H1 (cell line): ENCODE data around the gene ALK. TPM values are rescaled to one million over a fixed set of nuclear protein-coding genes. Genes with fewer than 3 reads are reported as not detected.

Experiments
- CTCF ChIA-PET: fragments of 300-600 bp; sonication (Branson Sonifier 250); formaldehyde crosslinking; loops from one replicate; lab custom pipeline; 2021; ENCODE audit not compliant: partially characterized antibody; lab: Charles Lee
- POLR2A ChIA-PET: fragments of 300-600 bp; sonication (Branson Sonifier 250); formaldehyde crosslinking; loops from one replicate; lab custom pipeline; 2021; ENCODE audit warnings: inconsistent platforms; ENCODE audit not compliant: partially characterized antibody; lab: Charles Lee
- DNase-seq, 2 experiments: peaks; one replicate each; pipeline versions ENCODE4 v3.0.0 to v3.0.0-alpha.2; 2010 to 2022; ENCODE audit warnings: low spot score in 2 of 2, low read depth in 1 of 2, mixed read lengths in 1 of 2
- FAIRE-seq: peaks from 2 replicates; lab custom pipeline; 2011; peaks lifted over from hg19 to GRCh38; lab: Jason Lieb, UNC
- H2AFZ ChIP-seq: 2 replicates; pipeline ENCODE4 v1.8.1; 2012; ENCODE audit warnings: low read length, inconsistent platforms
- H2AK5ac ChIP-seq: 2 replicates; pipeline ENCODE4 v1.6.1; 2013; ENCODE audit warnings: low read depth, low read length
- H2BK120ac ChIP-seq: replicated peaks from 2 replicates; pipeline ENCODE3; 2013; ENCODE audit warnings: low read depth, low read length, inconsistent platforms
- H2BK12ac ChIP-seq: 2 replicates; pipeline ENCODE4 v1.6.1; 2013; ENCODE audit warnings: low read depth, low read length
- H2BK15ac ChIP-seq: 2 replicates; pipeline ENCODE4 v1.6.1; 2013; ENCODE audit warnings: low read length
- H2BK20ac ChIP-seq: 2 replicates; pipeline ENCODE4 v1.6.1; 2013; ENCODE audit warnings: low read length
- H2BK5ac ChIP-seq: 2 replicates; pipeline ENCODE4 v1.6.1; 2013; ENCODE audit warnings: low read depth, low read length
- H3K14ac ChIP-seq: 2 replicates; pipeline ENCODE4 v1.6.1; 2013; ENCODE audit warnings: inconsistent platforms; ENCODE audit not compliant: insufficient read length
- H3K18ac ChIP-seq: 2 replicates; pipeline ENCODE4 v1.6.1; 2013; ENCODE audit warnings: low read length; ENCODE audit errors: extremely low read depth
- H3K23ac ChIP-seq: 2 replicates; pipeline ENCODE4 v1.6.1; 2013; ENCODE audit warnings: inconsistent platforms; ENCODE audit not compliant: insufficient read length
- H3K23me2 ChIP-seq: 2 replicates; pipeline ENCODE4 v1.6.1; 2013; ENCODE audit warnings: low read depth, low read length
- H3K27ac ChIP-seq: 2 replicates; pipeline ENCODE4 v1.6.1; 2011; ENCODE audit warnings: low read depth, low read length, inconsistent platforms
- H3K27me3 ChIP-seq, 4 experiments: replicated peaks in 1 of 4; 1 replicate in 1 of 4; 2 replicates in 3 of 4; pipeline versions ENCODE4 v1.6.1 to v1.8.1; 2011 to 2013; ENCODE audit warnings: low read length in 3 of 4, mild to moderate bottlenecking in 3 of 4, inconsistent platforms in 2 of 4, mixed read lengths in 2 of 4, moderate library complexity in 1 of 4; ENCODE audit not compliant: control insufficient read depth in 3 of 4, insufficient read depth in 3 of 4; ENCODE audit errors: extremely low read depth in 1 of 4
- H3K36me3 ChIP-seq, 4 experiments: 2 replicates each; pipeline versions ENCODE4 v1.6.1 to v1.8.1; 2011 to 2013; ENCODE audit warnings: mild to moderate bottlenecking in 4 of 4, low read length in 3 of 4, moderate library complexity in 2 of 4, control low read depth in 1 of 4, inconsistent platforms in 1 of 4; ENCODE audit not compliant: insufficient read depth in 4 of 4, control insufficient read depth in 2 of 4
- H3K4ac ChIP-seq: replicated peaks from 2 replicates; pipeline ENCODE3; 2013; ENCODE audit warnings: low read length, low read depth, mixed read lengths, inconsistent platforms; ENCODE audit not compliant: insufficient read length
- H3K4me1 ChIP-seq, 4 experiments: replicated peaks in 1 of 4; 1 replicate in 1 of 4; 2 replicates in 3 of 4; pipeline versions ENCODE4 v1.6.1 to v1.8.1; 2011 to 2013; ENCODE audit warnings: low read length in 3 of 4, inconsistent platforms in 2 of 4, mixed read lengths in 1 of 4; ENCODE audit not compliant: insufficient read depth in 4 of 4, control insufficient read depth in 3 of 4
- H3K4me2 ChIP-seq, 2 experiments: 2 replicates each; pipeline versions ENCODE4 v1.6.1 to v1.8.1; 2011 to 2013; ENCODE audit warnings: low read depth in 2 of 2, low read length in 2 of 2, control low read depth in 1 of 2, inconsistent platforms in 1 of 2, mild to moderate bottlenecking in 1 of 2; ENCODE audit not compliant: insufficient read depth in 1 of 2
- H3K4me3 ChIP-seq, 4 experiments: fragments of 200-600, 300-600 bp in 1 of 4; sonication (generic), shearing (Covaris generic), sonication (Bioruptor Twin) in 1 of 4; 2 replicates each; pipeline versions ENCODE4 v1.5.1 to v1.8.1; 2011 to 2016; ENCODE audit warnings: low read length in 4 of 4, low read depth in 3 of 4, control low read depth in 2 of 4, inconsistent platforms in 2 of 4, mild to moderate bottlenecking in 2 of 4, mixed read lengths in 1 of 4, moderate library complexity in 1 of 4; ENCODE audit not compliant: insufficient read depth in 2 of 4; ENCODE audit errors: extremely low read depth in 1 of 4
- H3K56ac ChIP-seq: replicated peaks from 2 replicates; pipeline ENCODE3; 2013; ENCODE audit warnings: low read depth, mild to moderate bottlenecking, mixed read lengths, low read length, inconsistent platforms; ENCODE audit not compliant: insufficient read length
- H3K79me1 ChIP-seq: 2 replicates; pipeline ENCODE4 v1.6.1; 2013; ENCODE audit warnings: low read depth, low read length, control low read depth
- H3K79me2 ChIP-seq, 2 experiments: 2 replicates each; pipeline versions ENCODE4 v1.6.1 to v1.8.1; 2012 to 2013; ENCODE audit warnings: low read length in 2 of 2, mild to moderate bottlenecking in 2 of 2, inconsistent platforms in 1 of 2; ENCODE audit not compliant: insufficient read depth in 2 of 2, control insufficient read depth in 1 of 2
- H3K9ac ChIP-seq, 4 experiments: replicated peaks in 1 of 4; 1 replicate in 1 of 4; 2 replicates in 3 of 4; pipeline versions ENCODE4 v1.6.1 to v1.8.1; 2011 to 2013; ENCODE audit warnings: low read depth in 3 of 4, low read length in 3 of 4, control low read depth in 2 of 4, mild to moderate bottlenecking in 2 of 4, moderate library complexity in 2 of 4, inconsistent platforms in 1 of 4; ENCODE audit errors: extremely low read depth in 1 of 4
- H3K9me3 ChIP-seq, 2 experiments: 2 replicates each; pipeline versions ENCODE4 v1.6.1 to v1.8.1; 2012 to 2013; ENCODE audit warnings: mild to moderate bottlenecking in 2 of 2, moderate library complexity in 2 of 2, control low read depth in 1 of 2, inconsistent platforms in 1 of 2, low read depth in 1 of 2, low read length in 1 of 2, mixed read lengths in 1 of 2; ENCODE audit not compliant: insufficient read depth in 2 of 2
- H4K20me1 ChIP-seq, 2 experiments: replicated peaks in 1 of 2; 2 replicates each; pipeline versions ENCODE3 to v1.8.1; 2011 to 2013; ENCODE audit warnings: inconsistent platforms in 2 of 2, low read length in 2 of 2, mild to moderate bottlenecking in 1 of 2; ENCODE audit not compliant: insufficient read depth in 2 of 2, control insufficient read depth in 1 of 2
- H4K5ac ChIP-seq: 2 replicates; pipeline ENCODE4 v1.6.1; 2013; ENCODE audit warnings: low read length, low read depth, mixed read lengths, inconsistent platforms; ENCODE audit not compliant: insufficient read length
- H4K8ac ChIP-seq: 2 replicates; pipeline ENCODE4 v1.8.0; 2013; ENCODE audit warnings: mild to moderate bottlenecking, moderate library complexity, low read length, inconsistent platforms; ENCODE audit not compliant: insufficient read depth; ENCODE audit errors: extremely low read depth
- H4K91ac ChIP-seq: replicated peaks from 2 replicates; pipeline ENCODE3; 2013; ENCODE audit warnings: low read length, mixed read lengths, inconsistent platforms; ENCODE audit not compliant: insufficient read length
- ASH2L ChIP-seq: fragments of 200-600, 300-600 bp; sonication (generic); IDR thresholded peaks from one replicate; pipeline ENCODE4 v1.7.1; 2017; ENCODE audit warnings: low read length
- ATF2 ChIP-seq: IDR thresholded peaks from 2 replicates; pipeline ENCODE4 v1.6.1; 2012; ENCODE audit warnings: low read length, inconsistent platforms
- BRCA1 ChIP-seq: IDR thresholded peaks from 2 replicates; pipeline ENCODE4 v1.6.1; 2012; ENCODE audit warnings: low read depth, low read length, improper control_type of control experiment
- CBX5 ChIP-seq: fragments of 300-800, 300-1000 bp; sonication (generic); IDR thresholded peaks from 2 replicates; pipeline ENCODE4 v1.7.1; 2016; ENCODE audit warnings: antibody characterized with exemption, low read length, low read depth
- CREB1 ChIP-seq: IDR thresholded peaks from 2 replicates; pipeline ENCODE4 v1.6.1; 2012; ENCODE audit warnings: inconsistent platforms
- GTF2F1 ChIP-seq: IDR thresholded peaks from 2 replicates; pipeline ENCODE4 v1.6.1; 2012; ENCODE audit warnings: low read depth, low read length, improper control_type of control experiment, borderline replicate concordance
- KDM5A ChIP-seq: fragments of 200-600 bp; IDR thresholded peaks from 2 replicates; pipeline ENCODE4 v1.7.1; 2012; ENCODE audit warnings: mild to moderate bottlenecking, low read length, inconsistent platforms, mixed read lengths
- POU5F1 ChIP-seq: IDR thresholded peaks from 2 replicates; pipeline ENCODE4 v1.6.1; 2011; ENCODE audit warnings: low read depth, mild to moderate bottlenecking, low read length, moderate library complexity
- SIRT6 ChIP-seq: IDR thresholded peaks from one replicate; pipeline ENCODE4 v1.7.1; 2012; ENCODE audit warnings: low read length, inconsistent platforms
- SIX5 ChIP-seq: IDR thresholded peaks from 2 replicates; pipeline ENCODE4 v1.6.1; 2011; ENCODE audit warnings: mild to moderate bottlenecking, low read depth, low read length
- TBP ChIP-seq: IDR thresholded peaks from 2 replicates; pipeline ENCODE4 v1.6.1; 2011; ENCODE audit warnings: low read depth, low read length, improper control_type of control experiment
- WGBS, 2 experiments: shearing (Covaris generic) in 1 of 2; methylation state at CpG; one replicate each; pipeline versions ENCODE4 v1.1.6 to v1.1.7; 2013 to 2015; ENCODE audit warnings: low lambda C conversion rate in 2 of 2, mixed read lengths in 2 of 2, inconsistent platforms in 1 of 2, low coverage in 1 of 2, missing lambda C conversion rate in 1 of 2; ENCODE audit not compliant: insufficient replicate concordance in 2 of 2, insufficient coverage in 1 of 2, insufficient read length in 1 of 2; ENCODE audit errors: extremely low coverage in 1 of 2, missing lambda C conversion rate in 1 of 2; 5-methylcytosine and 5-hydroxymethylcytosine counted together
- polyA plus RNA-seq, 7 experiments: library from polyadenylated mRNA; depleted of rRNA in 3 of 7; stranded (reverse) in 5 of 7; unstranded in 2 of 7; fragments of >200 nt in 5 of 7; fragments of 200-250 nt in 2 of 7; gene quantifications; 1 replicate in 5 of 7; 2 replicates in 1 of 7; 4 replicates in 1 of 7; pipeline versions ENCODE4 v1.2.1 to v1.2.3, GENCODE V29; 2011 to 2013; ENCODE audit warnings: missing spikeins in 2 of 7, mixed read lengths in 2 of 7
- total RNA-seq: library from RNA; stranded (reverse); fragmentation: NEBNext Ultra II Directional; extraction: Animal tissue kit (Norgen Biotek cat#: 25700); gene quantifications from 2 replicates; pipeline ENCODE4 v1.2.1, GENCODE V29; 2021
- TF ChIP-seq, protein P1 (sequence below), 3 experiments: IDR thresholded peaks; 1 replicate in 2 of 3; 2 replicates in 1 of 3; pipeline versions ENCODE4 v1.5.1 to v1.6.1; 2011; ENCODE audit warnings: low read length in 3 of 3, mild to moderate bottlenecking in 3 of 3, inconsistent platforms in 2 of 3, low read depth in 1 of 3, moderate library complexity in 1 of 3; ENCODE audit not compliant: insufficient read depth in 1 of 3; ENCODE audit errors: control extremely low read depth in 1 of 3

Gene ALK
- total and polyA plus RNA-seq, 2 of the 8 experiments (the other 6 are each of a cell fraction or from before 2014, with no cell fraction given) = 0.02 to 0.09 TPM

- no peaks in the 10 kb centered on the region for H3K36me3 ChIP-seq
- no peaks in the 10 kb centered on the region for H3K9me3 ChIP-seq
- H4K8ac ChIP-seq = no peak overlapping the region
- no peak overlapping the region for H3K4me2 ChIP-seq
- 90% methylated on average over 4 of the region's 4 CpGs; no CpG with 5 or more reads in 1 of the 2 experiments for WGBS, 2 experiments
- H3K9ac ChIP-seq = no peak overlapping the region
- no peak overlapping the region for H2BK15ac ChIP-seq
- no peak overlapping the region for H2AFZ ChIP-seq
- H2BK120ac ChIP-seq = no peak overlapping the region
- FAIRE-seq (no peak), DNase-seq (no peak)
- no peak overlapping the region for H3K27ac ChIP-seq
- H3K27me3 ChIP-seq = no peaks in the 10 kb centered on the region
- no peak overlapping the region for H3K56ac ChIP-seq
- H3K79me1 ChIP-seq = no peaks in the 10 kb centered on the region
- H4K20me1 ChIP-seq = no peaks in the 10 kb centered on the region
- no peaks in the 10 kb centered on the region for H3K23me2 ChIP-seq
- peaks cover 0 to 6% (median 2%) of the 10 kb centered on the region in 4 experiments; a peak in 4 of 7 replicates for H3K4me1 ChIP-seq
- no peaks in the 10 kb centered on the region for H3K79me2 ChIP-seq
- H2AK5ac ChIP-seq = no peak overlapping the region
- no peak overlapping the region for H2BK5ac ChIP-seq
- no peak overlapping the region for H3K18ac ChIP-seq
- H4K5ac ChIP-seq = no peak overlapping the region
- H2BK12ac ChIP-seq = no peak overlapping the region
- no peak overlapping the region for H3K14ac ChIP-seq
- no peak overlapping the region for H3K23ac ChIP-seq
- no peak overlapping the region for H3K4me3 ChIP-seq
- no peak overlapping the region for H3K4ac ChIP-seq
- ChIA-PET POLR2A (no interaction called here), CTCF (interaction anchor here (1.2 kb wide), 1 partner anchor 35 kb away, joined by 3 read pairs; no protein-coding TSS in a partner anchor)
- H4K91ac ChIP-seq = no peak overlapping the region
- no peak overlapping the region for H2BK20ac ChIP-seq
- TF ChIP-seq POU5F1 (no peak), GTF2F1 (no peak), TBP (no peak), CREB1 (no peak), SIX5 (no peak), CBX5 (no peak), KDM5A (no peak), BRCA1 (no peak), ATF2 (no peak), ASH2L (no peak), SIRT6 (no peak)
- TF ChIP-seq, protein P1, sequence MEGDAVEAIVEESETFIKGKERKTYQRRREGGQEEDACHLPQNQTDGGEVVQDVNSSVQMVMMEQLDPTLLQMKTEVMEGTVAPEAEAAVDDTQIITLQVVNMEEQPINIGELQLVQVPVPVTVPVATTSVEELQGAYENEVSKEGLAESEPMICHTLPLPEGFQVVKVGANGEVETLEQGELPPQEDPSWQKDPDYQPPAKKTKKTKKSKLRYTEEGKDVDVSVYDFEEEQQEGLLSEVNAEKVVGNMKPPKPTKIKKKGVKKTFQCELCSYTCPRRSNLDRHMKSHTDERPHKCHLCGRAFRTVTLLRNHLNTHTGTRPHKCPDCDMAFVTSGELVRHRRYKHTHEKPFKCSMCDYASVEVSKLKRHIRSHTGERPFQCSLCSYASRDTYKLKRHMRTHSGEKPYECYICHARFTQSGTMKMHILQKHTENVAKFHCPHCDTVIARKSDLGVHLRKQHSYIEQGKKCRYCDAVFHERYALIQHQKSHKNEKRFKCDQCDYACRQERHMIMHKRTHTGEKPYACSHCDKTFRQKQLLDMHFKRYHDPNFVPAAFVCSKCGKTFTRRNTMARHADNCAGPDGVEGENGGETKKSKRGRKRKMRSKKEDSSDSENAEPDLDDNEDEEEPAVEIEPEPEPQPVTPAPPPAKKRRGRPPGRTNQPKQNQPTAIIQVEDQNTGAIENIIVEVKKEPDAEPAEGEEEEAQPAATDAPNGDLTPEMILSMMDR (IDR thresholded peaks at IDR 0.05; ENCODE audit: control extremely low read depth in 1 of 3, insufficient read depth in 1 of 3, low read depth in 1 of 3, low read length in 3 of 3) = no peak
Measured at GRCh38 chr2:29443151-29443550, 478.2 kb downstream of the ALK start.
